Heart left ventricle (tissue), 16 donors: ENCODE measurements around the gene WARS2. TPM values are rescaled to one million over a fixed set of nuclear protein-coding genes. Genes with fewer than 3 reads are reported as not detected.
A peak's percentile ranks its signal among the peaks of the same experiment; 100 is the strongest.

ENCODE experiments used
- ATAC-seq, 4 donors: fragments of 200-7000 bp; cut with Tn5 transposase; one replicate each; pipeline ENCODE4 v1.9.1; 2020 to 2022; ENCODE audit warnings: moderate library complexity in 4 of 4, mild to moderate bottlenecking in 3 of 4, moderate number of reproducible peaks in 1 of 4
- DNase-seq, 5 donors: peaks; one replicate each; pipeline ENCODE4 v3.0.0-alpha.2; 2020
- H3K27ac ChIP-seq, 12 donors: fragments of 200-600 bp; sonication (generic) in 4 of 12; one replicate each; pipeline versions ENCODE4 v1.5.0 to v1.8.0; 2016 to 2022; ENCODE audit warnings: mild to moderate bottlenecking in 2 of 12
- H3K27me3 ChIP-seq, 9 donors: fragments of 200-600 bp; sonication (generic) in 2 of 9; one replicate each; pipeline versions ENCODE4 v1.5.1 to v1.8.0; 2016 to 2022; ENCODE audit warnings: mild to moderate bottlenecking in 3 of 9
- H3K36me3 ChIP-seq, 9 donors: fragments of 200-600 bp; sonication (generic) in 2 of 9; one replicate each; pipeline versions ENCODE4 v1.5.0 to v1.8.0; 2018 to 2022; ENCODE audit warnings: mild to moderate bottlenecking in 2 of 9
- H3K4me1 ChIP-seq, 12 donors: fragments of 200-600 bp; sonication (generic) in 4 of 12; one replicate each; pipeline versions ENCODE4 v1.5.0 to v1.8.0; 2016 to 2022; ENCODE audit warnings: mild to moderate bottlenecking in 3 of 12
- H3K4me3 ChIP-seq, 12 donors: fragments of 200-600 bp; sonication (generic) in 4 of 12; one replicate each; pipeline versions ENCODE4 v1.5.0 to v1.8.0; 2017 to 2022; ENCODE audit warnings: mild to moderate bottlenecking in 9 of 12, moderate library complexity in 4 of 12
- H3K9me3 ChIP-seq, 12 donors: fragments of 200-600 bp; sonication (generic) in 4 of 12; one replicate each; pipeline versions ENCODE4 v1.5.0 to v1.8.0; 2016 to 2022; ENCODE audit warnings: mild to moderate bottlenecking in 1 of 12
- POLR2A ChIP-seq, 2 donors: fragments of 450-650 bp; IDR thresholded peaks; one replicate each; pipeline ENCODE4 v1.6.1; 2017; ENCODE audit warnings: antibody characterized with exemption in 2 of 2, mild to moderate bottlenecking in 2 of 2, moderate library complexity in 2 of 2
- WGBS, 4 donors: extraction: QIAGEN DNeasy Blood & Tissue Kit in 2 of 4; methylation state at CpG; one replicate each; pipeline versions ENCODE4 v1.1.5 to v1.1.7; 2013 to 2018; 5-methylcytosine and 5-hydroxymethylcytosine counted together
- intact Hi-C, 10 donors: fragments of 100-400 bp; cut with DNase I; formaldehyde crosslinking; loops; one replicate each; pipeline versions ENCODE4 v1.11.1 to v1.14.2; 2022
- polyA plus RNA-seq, 2 donors: library from polyadenylated mRNA; stranded (reverse); fragments of 200-250 nt; gene quantifications; one replicate each; pipeline ENCODE4 v1.2.3, GENCODE V29; 2013
- total RNA-seq, 9 donors: library from RNA; depleted of rRNA in 2 of 9; stranded (reverse); fragments of >200 nt in 2 of 9; fragmentation: NEBNext Ultra II Directional in 3 of 9; extraction: Animal tissue kit (Norgen Biotek cat#: 25700) in 3 of 9; gene quantifications; one replicate each; pipeline versions ENCODE4 v1.1.0 to v1.2.4, GENCODE V29; 2016 to 2023
- TF ChIP-seq, protein P1 (sequence below), 12 donors: fragments of 200-600 bp; sonication (generic) in 4 of 12; IDR thresholded peaks; one replicate each; pipeline versions ENCODE4 v1.5.0 to v1.8.0; 2018 to 2022; ENCODE audit warnings: antibody characterized with exemption in 12 of 12, mild to moderate bottlenecking in 5 of 12
- donor health status: ischemic (EF 13 %, LVEDD 7.1; RV severe dilation, severe dysfunction).
- donor health status: healthy with polysubstance abuse.
- donor health status: DM: no; HTN: yes; CAD: no.
- donor health status: DM: no; HTN: no; CAD: no.
- donor health status: ischemic (EF 25% LVEDD 6.9; RV normal size, moderate dysfunction).
- donor health status: ischemic (EF 25% LVEDD 5.7; RV mildly dilated, moderate dysfunction).
- donor health status: healthy.
- donor health status: DM: yes; HTN: yes; CAD: no.
- donor health status: ischemic (EF 35%, LVEDD 5.7; RV mildly dilated, moderate dysfunction).
- donor health status: nonischemic (EF 11% LVEDD 7.7; RV severe dilation, severe dysfunction).
- donor health status: DM: yes; HTN: yes; CAD: no.
- donor health status: PGD.
- donor health status: ischemic (EF 29% LVEDD 5.4; RV normal size, mild dysfunction).
- donor health status: nonischemic (EF 23%, LVEDD 6.1; RV moderate dilation, normal function).

The WARS2 gene
- total and polyA plus RNA-seq, 11 donors = 3.9 to 15.5 (median 11.9) TPM

DNA sequence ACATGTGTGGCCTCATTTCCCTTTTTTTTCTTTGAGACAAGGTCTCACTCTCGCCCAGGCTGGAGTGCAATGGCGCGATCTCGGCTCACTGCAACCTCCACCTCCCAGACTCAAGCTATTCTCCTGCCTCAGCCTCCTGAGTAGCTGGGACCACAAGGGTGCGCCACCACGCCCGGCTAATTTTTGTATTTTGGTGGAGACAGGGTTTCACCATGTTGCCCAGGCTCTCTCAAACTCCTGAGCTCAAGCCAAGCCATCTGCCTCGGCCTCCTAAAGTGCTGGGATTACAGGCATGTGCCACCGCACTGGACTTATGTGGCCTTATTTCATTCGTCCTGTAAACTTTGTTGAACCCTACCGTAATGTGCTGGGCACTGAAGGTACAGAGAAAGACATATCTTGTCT is 569 bp upstream of the WARS2 start:
- peak overlapping the region; percentile 94 to 99 (median 96) for H3K27ac ChIP-seq
- 48 to 72% (median 63%) methylated on average over 11 of the region's 11 CpGs for WGBS, 4 donors
- no peaks in the 10 kb centered on the region for H3K9me3 ChIP-seq
- peak overlapping the region; percentile 53 to 77 (median 65) for H3K4me3 ChIP-seq
- intact Hi-C loops = loop anchor here in 2 of 10 donors (5.0 to 10.0 kb wide), 2 partner anchors 49 to 96 kb away; no protein-coding TSS in a partner anchor
- peaks cover 0 to 45% (median 24%) of the 10 kb centered on the region in 12 donors for H3K4me1 ChIP-seq
- ATAC-seq (no peak), DNase-seq (peak in 1 of 5 donors; percentile 35)
- H3K27me3 ChIP-seq = no peaks in the 10 kb centered on the region
- peaks cover 0 to 8% (median 0%) of the 10 kb centered on the region in 9 donors for H3K36me3 ChIP-seq
- TF ChIP-seq POLR2A (IDR thresholded peaks at IDR 0.05) = no peak
- TF ChIP-seq, protein P1, sequence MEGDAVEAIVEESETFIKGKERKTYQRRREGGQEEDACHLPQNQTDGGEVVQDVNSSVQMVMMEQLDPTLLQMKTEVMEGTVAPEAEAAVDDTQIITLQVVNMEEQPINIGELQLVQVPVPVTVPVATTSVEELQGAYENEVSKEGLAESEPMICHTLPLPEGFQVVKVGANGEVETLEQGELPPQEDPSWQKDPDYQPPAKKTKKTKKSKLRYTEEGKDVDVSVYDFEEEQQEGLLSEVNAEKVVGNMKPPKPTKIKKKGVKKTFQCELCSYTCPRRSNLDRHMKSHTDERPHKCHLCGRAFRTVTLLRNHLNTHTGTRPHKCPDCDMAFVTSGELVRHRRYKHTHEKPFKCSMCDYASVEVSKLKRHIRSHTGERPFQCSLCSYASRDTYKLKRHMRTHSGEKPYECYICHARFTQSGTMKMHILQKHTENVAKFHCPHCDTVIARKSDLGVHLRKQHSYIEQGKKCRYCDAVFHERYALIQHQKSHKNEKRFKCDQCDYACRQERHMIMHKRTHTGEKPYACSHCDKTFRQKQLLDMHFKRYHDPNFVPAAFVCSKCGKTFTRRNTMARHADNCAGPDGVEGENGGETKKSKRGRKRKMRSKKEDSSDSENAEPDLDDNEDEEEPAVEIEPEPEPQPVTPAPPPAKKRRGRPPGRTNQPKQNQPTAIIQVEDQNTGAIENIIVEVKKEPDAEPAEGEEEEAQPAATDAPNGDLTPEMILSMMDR (IDR thresholded peaks at IDR 0.05) = peak in 2 of 12 donors; percentile 13 to 31

DNA sequence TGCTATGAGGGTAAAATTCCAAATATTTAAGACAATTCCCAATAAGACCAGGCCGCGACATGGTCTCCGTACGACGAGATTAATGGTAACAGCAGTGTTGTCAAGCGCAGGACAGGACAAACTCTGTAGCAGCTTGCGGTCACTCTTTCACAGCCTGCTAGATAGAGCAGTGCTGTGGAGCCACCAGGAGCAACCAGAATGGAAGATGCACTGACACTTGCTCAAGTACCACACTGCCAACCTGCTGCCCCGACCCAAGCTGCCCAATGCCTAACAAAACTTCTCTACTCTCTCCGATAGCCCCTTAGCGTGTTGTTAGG is 636 bp downstream of the WARS2 start:
- peak; percentile 33 to 44 (median 40) for ATAC-seq
- no peaks in the 10 kb centered on the region for H3K9me3 ChIP-seq
- intact Hi-C loops = loop anchor here in 3 of 10 donors (5.0 to 10.0 kb wide), 3 partner anchors 48 to 95 kb away; no protein-coding TSS in a partner anchor
- no peaks in the 10 kb centered on the region for H3K27me3 ChIP-seq
- peak in 3 of 5 donors; percentile 15 to 35 (median 28) for DNase-seq
- TF ChIP-seq, protein P1 (IDR thresholded peaks at IDR 0.05) = no peak
- TF ChIP-seq POLR2A (IDR thresholded peaks at IDR 0.05) = no peak
- 4 to 9% (median 6%) methylated on average over 10 of the region's 10 CpGs for WGBS, 4 donors
- H3K4me3 ChIP-seq = peak overlapping the region; percentile 53 to 77 (median 65)
- H3K27ac ChIP-seq = peak overlapping the region; percentile 94 to 99 (median 96)
- H3K36me3 ChIP-seq = peaks cover 0 to 8% (median 0%) of the 10 kb centered on the region in 9 donors
- peaks cover 0 to 45% (median 27%) of the 10 kb centered on the region in 12 donors for H3K4me1 ChIP-seq

DNA sequence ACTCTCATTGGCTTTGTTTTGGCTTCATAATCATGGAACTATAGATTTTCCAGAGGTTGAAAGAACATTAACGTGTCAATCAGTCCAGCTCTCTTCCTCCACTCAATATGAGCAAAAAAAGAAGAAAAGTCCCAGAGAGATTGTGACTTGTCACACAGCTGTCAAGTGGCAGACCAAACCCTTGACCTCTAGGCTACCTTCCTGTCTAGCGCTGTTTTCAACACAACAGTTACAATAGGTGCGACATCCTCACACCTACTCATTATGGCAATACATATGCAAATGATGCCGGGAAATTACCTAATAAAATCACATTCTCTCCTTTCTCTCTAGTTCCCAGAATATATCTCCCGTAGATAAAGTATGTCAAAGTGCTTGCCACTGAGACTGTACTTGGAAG is 1.1 kb downstream of the WARS2 start:
- H3K27ac ChIP-seq = peak overlapping the region; percentile 94 to 99 (median 96)
- DNase-seq (no peak), ATAC-seq (no peak)
- intact Hi-C loops = loop anchor here in 1 of 10 donors (5.0 kb wide), 1 partner anchor 52 kb away; no protein-coding TSS in a partner anchor
- no peaks in the 10 kb centered on the region for H3K27me3 ChIP-seq
- peaks cover 0 to 6% (median 0%) of the 10 kb centered on the region in 9 donors for H3K36me3 ChIP-seq
- no peaks in the 10 kb centered on the region for H3K9me3 ChIP-seq
- peaks cover 0 to 48% (median 28%) of the 10 kb centered on the region in 12 donors for H3K4me1 ChIP-seq
- TF ChIP-seq, protein P1 (IDR thresholded peaks at IDR 0.05) = no peak
- no peak for TF ChIP-seq POLR2A (IDR thresholded peaks at IDR 0.05)
- H3K4me3 ChIP-seq = peak overlapping the region; percentile 53 to 77 (median 65)
- WGBS, 4 donors = 28 to 39% (median 29%) methylated on average over 5 of the region's 5 CpGs

DNA sequence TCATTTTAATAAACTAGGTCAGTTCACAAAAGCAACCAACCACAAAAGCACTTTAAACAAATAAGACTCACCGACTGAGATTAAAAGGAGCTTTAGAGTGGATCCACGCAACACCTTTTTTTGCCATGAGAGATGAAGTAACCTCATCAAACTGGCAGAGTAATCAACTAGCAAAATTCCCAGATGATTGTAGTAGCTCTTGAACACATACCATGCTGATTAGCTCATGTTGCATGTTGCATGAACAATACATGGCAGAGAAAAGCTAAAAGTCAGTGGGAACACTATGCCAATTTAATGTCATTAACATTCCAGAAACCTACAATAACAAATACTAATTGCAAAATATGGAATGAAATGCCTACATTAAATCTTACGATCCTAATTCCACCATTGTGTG is 4.1 kb downstream of the WARS2 start:
- ATAC-seq = no peak
- Histone ChIP-seq H3K27me3 (no peaks in the 10 kb centered on the region), H3K27ac (peak overlapping the region in 4 of 12 donors; percentile 1 to 27 (median 23)), H3K36me3 (no peaks in the 10 kb centered on the region), H3K9me3 (no peaks in the 10 kb centered on the region), H3K4me3 (no peak overlapping the region), H3K4me1 (peaks cover 0 to 44% (median 22%) of the 10 kb centered on the region in 12 donors)
- no peak for DNase-seq
- no peak for TF ChIP-seq POLR2A (IDR thresholded peaks at IDR 0.05)
- TF ChIP-seq, protein P1 (IDR thresholded peaks at IDR 0.05) = no peak
- WGBS, 4 donors = 29 to 51% (median 39%) methylated on average over 3 of the region's 3 CpGs
- intact Hi-C loops = loop anchor here in 1 of 10 donors (5.0 kb wide), 1 partner anchor 49 kb away; no protein-coding TSS in a partner anchor
